VCaP (cell line): Measurements from ENCODE around the gene ADM5.
A peak's percentile ranks its signal among the peaks of the same experiment; 100 is the strongest.

Experiments used
- H3K27ac ChIP-seq: fragments of 450-650 bp; 2 replicates; pipeline ENCODE4 v1.5.1; 2017
- CTCF ChIP-seq: fragments of 450-650 bp; conservative IDR thresholded peaks from 2 replicates; pipeline ENCODE4 v1.5.1; 2017; ENCODE audit warnings: mild to moderate bottlenecking, moderate library complexity

ADM5 gene

GRCh38 chr19:49645995-49646394 lies 43.4 kb upstream of the ADM5 start:
- TF ChIP-seq CTCF = no peak
- H3K27ac ChIP-seq = peak overlapping the region; percentile 5; the same call in 1 of the 2 replicates

- TF ChIP-seq CTCF = no peak
- H3K27ac ChIP-seq = no peak overlapping the region; the same call in 1 of the 2 replicates
Observed at GRCh38 chr19:49646586-49646985, 42.8 kb upstream of the ADM5 start.

GRCh38 chr19:49651029-49651819 lies 38.2 kb upstream of the ADM5 start:
- H3K27ac ChIP-seq = no peak overlapping the region
- no peak for TF ChIP-seq CTCF

GRCh38 chr19:49651820-49652550 lies 37.4 kb upstream of the ADM5 start:
- no peak overlapping the region for H3K27ac ChIP-seq
- TF ChIP-seq CTCF = no peak

- no peak overlapping the region for H3K27ac ChIP-seq
- no peak for TF ChIP-seq CTCF
Observed at GRCh38 chr19:49652551-49653465, 36.6 kb upstream of the ADM5 start.

- TF ChIP-seq CTCF = no peak
- H3K27ac ChIP-seq = no peak overlapping the region
Observed at GRCh38 chr19:49653466-49653806, 36.0 kb upstream of the ADM5 start.

- no peak overlapping the region for H3K27ac ChIP-seq
- TF ChIP-seq CTCF = no peak
Observed at GRCh38 chr19:49654581-49654980, 34.8 kb upstream of the ADM5 start.
